ENCODE results near the gene TLX2. TPM values are rescaled to one million over a fixed set of nuclear protein-coding genes. Genes with fewer than 3 reads are reported as not detected.

Gene TLX2
- total and polyA plus RNA-seq, 2 donors (not counting 3 experiments of a cell fraction or from before 2014, with no cell fraction given): not detected

DNA sequence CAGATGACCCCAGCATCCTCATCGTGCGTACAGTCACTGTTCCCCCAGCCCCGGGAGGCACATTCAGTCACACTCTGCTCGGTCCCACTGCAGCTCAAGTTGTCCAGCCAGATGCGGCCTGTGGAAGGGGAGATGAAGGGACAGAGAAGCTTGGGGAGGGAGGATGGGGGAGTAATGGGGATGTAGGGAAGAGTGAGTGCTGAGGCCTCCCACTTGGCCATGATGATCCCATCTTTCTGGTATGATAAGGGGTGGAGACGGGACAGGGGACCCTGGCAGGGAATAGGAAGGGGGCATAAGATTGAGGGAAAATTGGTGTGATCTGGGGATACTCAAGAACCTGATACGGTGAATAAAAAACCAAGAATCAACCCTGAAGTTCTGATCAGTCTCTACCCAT, 36.0 kb downstream of the TLX2 start:
- Histone ChIP-seq H3K36me3 (ENCODE audit: control insufficient read depth in 2 of 2, extremely low read depth in 1 of 2, insufficient read depth in 2 of 2, low read length in 2 of 2) (no peaks in the 10 kb centered on the region), H3K9me1 (replicated peaks; ENCODE audit: control insufficient read depth, extremely low read depth, insufficient read depth, low read length) (no peaks in the 10 kb centered on the region), H3K9me3 (replicated peaks; ENCODE audit: control insufficient read depth, insufficient read depth, low read length) (no peaks in the 10 kb centered on the region), H3K4me2 (ENCODE audit: insufficient read depth, low read length) (no peak overlapping the region), H4K20me1 (replicated peaks; ENCODE audit: control insufficient read depth, extremely low read depth, insufficient read depth, low read length) (no peaks in the 10 kb centered on the region), H3K27ac (ENCODE audit: insufficient read depth, low read depth, low read length) (no peak overlapping the region), H3K9ac (replicated peaks; ENCODE audit: extremely low read depth, insufficient read depth, low read length) (no peak overlapping the region), H3K79me2 (ENCODE audit: control insufficient read depth, insufficient read depth, low read length) (no peaks in the 10 kb centered on the region), H3K27me3 (ENCODE audit: control insufficient read depth in 2 of 2, insufficient read depth in 2 of 2, low read length in 2 of 2) (peaks cover 12 to 17% of the 10 kb centered on the region in 2 experiments), H3K4me1 (ENCODE audit: control insufficient read depth, extremely low read depth, insufficient read depth, low read length) (peaks cover 14% of the 10 kb centered on the region), H2AFZ (ENCODE audit: low read depth, low read length) (no peak overlapping the region), H3K4me3 (replicated peaks in 1 of 3; ENCODE audit: insufficient read depth in 1 of 3, low read depth in 1 of 3, low read length in 3 of 3) (no peak overlapping the region)
- dilution Hi-C loops (cut with MboI; ENCODE audit: extremely low pct_ligation_motif_present, low sequenced_read_pairs) (no loop called here), intact Hi-C loops (cut with micrococcal nuclease) (no loop called here)
- CTCF ChIA-PET: no interaction called here
- FAIRE-seq (no peak), DNase-seq (ENCODE audit: low read depth, low spot score) (no peak)
- POLR2A ChIA-PET: no interaction called here
- TF ChIP-seq, protein P1, sequence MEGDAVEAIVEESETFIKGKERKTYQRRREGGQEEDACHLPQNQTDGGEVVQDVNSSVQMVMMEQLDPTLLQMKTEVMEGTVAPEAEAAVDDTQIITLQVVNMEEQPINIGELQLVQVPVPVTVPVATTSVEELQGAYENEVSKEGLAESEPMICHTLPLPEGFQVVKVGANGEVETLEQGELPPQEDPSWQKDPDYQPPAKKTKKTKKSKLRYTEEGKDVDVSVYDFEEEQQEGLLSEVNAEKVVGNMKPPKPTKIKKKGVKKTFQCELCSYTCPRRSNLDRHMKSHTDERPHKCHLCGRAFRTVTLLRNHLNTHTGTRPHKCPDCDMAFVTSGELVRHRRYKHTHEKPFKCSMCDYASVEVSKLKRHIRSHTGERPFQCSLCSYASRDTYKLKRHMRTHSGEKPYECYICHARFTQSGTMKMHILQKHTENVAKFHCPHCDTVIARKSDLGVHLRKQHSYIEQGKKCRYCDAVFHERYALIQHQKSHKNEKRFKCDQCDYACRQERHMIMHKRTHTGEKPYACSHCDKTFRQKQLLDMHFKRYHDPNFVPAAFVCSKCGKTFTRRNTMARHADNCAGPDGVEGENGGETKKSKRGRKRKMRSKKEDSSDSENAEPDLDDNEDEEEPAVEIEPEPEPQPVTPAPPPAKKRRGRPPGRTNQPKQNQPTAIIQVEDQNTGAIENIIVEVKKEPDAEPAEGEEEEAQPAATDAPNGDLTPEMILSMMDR (IDR thresholded peaks at IDR 0.05; ENCODE audit: extremely low read depth in 1 of 2, insufficient read depth in 1 of 2, low read depth in 1 of 2, low read length in 2 of 2): no peak
- TF ChIP-seq POLR2AphosphoS5 (IDR thresholded peaks at IDR 0.05; ENCODE audit: insufficient read depth, low read depth, low read length) (no peak), EZH2 (IDR thresholded peaks at IDR 0.05; ENCODE audit: borderline replicate concordance, low read depth, low read length, severe bottlenecking) (no peak), FOS (IDR thresholded peaks at IDR 0.05; ENCODE audit: borderline replicate concordance, insufficient read depth, low read length) (no peak), GATA2 (IDR thresholded peaks at IDR 0.05; ENCODE audit: insufficient read depth, insufficient read length, low read depth, low read length) (no peak), JUN (IDR thresholded peaks at IDR 0.05; ENCODE audit: borderline replicate concordance, insufficient read depth, insufficient read length, low read depth) (no peak), MYC (IDR thresholded peaks at IDR 0.05; ENCODE audit: low read depth, low read length) (no peak), POLR2A (IDR thresholded peaks at IDR 0.05; ENCODE audit: low read depth, low read length) (no peak)
- TF ChIP-seq, protein P2, sequence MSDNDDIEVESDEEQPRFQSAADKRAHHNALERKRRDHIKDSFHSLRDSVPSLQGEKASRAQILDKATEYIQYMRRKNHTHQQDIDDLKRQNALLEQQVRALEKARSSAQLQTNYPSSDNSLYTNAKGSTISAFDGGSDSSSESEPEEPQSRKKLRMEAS (IDR thresholded peaks at IDR 0.05; ENCODE audit: insufficient read depth, insufficient read length): no peak
- BruUV-seq (replicated peaks): no TSS peak
